ENCODE measurements around the gene PLA2G4B. TPM values are rescaled to one million over a fixed set of nuclear protein-coding genes. Genes with fewer than 3 reads are reported as not detected.

The PLA2G4B gene
- total and polyA plus RNA-seq, 2 of the 8 experiments (the other 6 are each of a cell fraction or from before 2014, with no cell fraction given): 4.2 to 9.2 TPM

DNA sequence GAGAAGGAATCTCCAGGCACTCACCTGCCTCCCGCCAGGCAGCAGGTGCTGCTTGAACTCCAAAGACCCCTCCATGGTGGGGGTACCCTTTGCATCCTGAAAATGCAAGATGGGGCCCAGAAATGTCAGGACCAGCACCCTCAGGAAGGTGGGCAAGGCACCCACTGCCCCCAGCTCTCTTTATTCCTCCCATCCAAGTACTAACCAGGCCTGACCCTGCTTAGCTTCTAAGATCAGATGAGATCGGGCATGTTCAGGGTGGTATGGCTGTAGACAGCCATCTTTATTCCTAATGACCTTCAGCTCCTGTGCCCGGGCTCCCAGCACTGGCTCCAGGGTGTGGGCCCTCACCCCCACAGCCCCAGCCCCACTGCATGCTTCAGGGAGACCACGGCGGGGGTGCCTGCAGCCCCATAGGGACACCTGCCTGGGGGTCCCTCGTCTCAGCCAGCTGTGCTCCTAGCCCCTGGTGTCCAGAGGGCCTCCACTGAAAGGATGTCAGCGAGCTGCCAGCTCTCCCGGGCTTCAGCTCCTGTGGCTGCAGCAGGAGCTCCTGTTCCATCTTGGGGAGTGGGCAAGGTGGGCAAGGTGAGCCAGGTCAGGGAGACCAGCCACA lies 13.2 kb downstream of the PLA2G4B start:
- Histone ChIP-seq H3K27ac (ENCODE audit: low read depth, low read length) (no peak overlapping the region), H3K23ac (ENCODE audit: insufficient read length) (no peak overlapping the region), H3K18ac (ENCODE audit: extremely low read depth, low read length) (no peak overlapping the region; the same call in 1 of the 2 replicates), H2BK5ac (ENCODE audit: low read depth, low read length) (no peak overlapping the region), H3K9me3 (ENCODE audit: insufficient read depth in 2 of 2, low read depth in 1 of 2, low read length in 1 of 2) (no peaks in the 10 kb centered on the region), H3K4me2 (ENCODE audit: insufficient read depth in 1 of 2, low read depth in 2 of 2, low read length in 2 of 2) (no peak overlapping the region), H3K36me3 (ENCODE audit: control insufficient read depth in 2 of 4, insufficient read depth in 4 of 4, low read length in 3 of 4) (peaks cover 0 to 4% (median 1%) of the 10 kb centered on the region in 4 experiments; a peak in 2 of 8 replicates), H3K79me2 (ENCODE audit: control insufficient read depth in 1 of 2, insufficient read depth in 2 of 2, low read length in 2 of 2) (no peaks in the 10 kb centered on the region), H3K14ac (ENCODE audit: insufficient read length) (no peak overlapping the region), H3K4ac (replicated peaks; ENCODE audit: insufficient read length, low read depth, low read length) (no peak overlapping the region), H3K56ac (replicated peaks; ENCODE audit: insufficient read length, low read depth, low read length) (no peak overlapping the region), H2BK15ac (ENCODE audit: low read length) (no peak overlapping the region), H3K4me1 (replicated peaks in 1 of 4; ENCODE audit: control insufficient read depth in 3 of 4, insufficient read depth in 4 of 4, low read length in 3 of 4) (peaks cover 0 to 11% (median 2%) of the 10 kb centered on the region in 4 experiments; a peak in 3 of 7 replicates), H2BK12ac (ENCODE audit: low read depth, low read length) (0 out of 2 replicates have a peak overlapping the region, but pooled peaks have one; percentile 3), H4K91ac (replicated peaks; ENCODE audit: insufficient read length, low read length) (no peak overlapping the region), H2AK5ac (ENCODE audit: low read depth, low read length) (no peak overlapping the region), H3K27me3 (replicated peaks in 1 of 4; ENCODE audit: control insufficient read depth in 3 of 4, extremely low read depth in 1 of 4, insufficient read depth in 3 of 4, low read length in 3 of 4) (no peaks in the 10 kb centered on the region; a peak in 1 of 7 replicates), H4K20me1 (replicated peaks in 1 of 2; ENCODE audit: control insufficient read depth in 1 of 2, insufficient read depth in 2 of 2, low read length in 2 of 2) (no peaks in the 10 kb centered on the region), H3K4me3 (ENCODE audit: extremely low read depth in 1 of 4, insufficient read depth in 2 of 4, low read depth in 3 of 4, low read length in 4 of 4) (no peak overlapping the region), H2AFZ (ENCODE audit: low read length) (no peak overlapping the region), H3K23me2 (ENCODE audit: low read depth, low read length) (0 out of 2 replicates have a peak, but pooled peaks cover 2% of the 10 kb centered on the region), H4K8ac (ENCODE audit: extremely low read depth, insufficient read depth, low read length) (no peak overlapping the region), H2BK20ac (ENCODE audit: low read length) (no peak overlapping the region), H2BK120ac (replicated peaks; ENCODE audit: low read depth, low read length) (no peak overlapping the region), H4K5ac (ENCODE audit: insufficient read length, low read depth, low read length) (no peak overlapping the region), H3K9ac (replicated peaks in 1 of 4; ENCODE audit: extremely low read depth in 1 of 4, low read depth in 3 of 4, low read length in 3 of 4) (no peak overlapping the region), H3K79me1 (ENCODE audit: low read depth, low read length) (no peaks in the 10 kb centered on the region)
- TF ChIP-seq TBP (IDR thresholded peaks at IDR 0.05; ENCODE audit: low read depth, low read length): peak; percentile 57; the same call in 1 of the 2 replicates
- TF ChIP-seq EZH2 (IDR thresholded peaks at IDR 0.05; ENCODE audit: low read depth, low read length, severe bottlenecking): no peak
- WGBS, 2 experiments (ENCODE audit: extremely low coverage in 1 of 2, insufficient coverage in 1 of 2, insufficient read length in 1 of 2, insufficient replicate concordance in 2 of 2, low coverage in 1 of 2, low lambda C conversion rate in 2 of 2, missing lambda C conversion rate in 1 of 2): 89% methylated on average over 8 of the region's 8 CpGs; no CpG with 5 or more reads in 1 of the 2 experiments
- FAIRE-seq (no peak), DNase-seq (ENCODE audit: low read depth in 1 of 2, low spot score in 2 of 2) (no peak)
- POLR2A ChIA-PET (ENCODE audit: partially characterized antibody): interaction anchor here (0.6 to 7.2 kb wide), 12 partner anchors 10 to 191 kb away, joined by 3 to 45 read pairs (median 4); partner anchors contain the start of genes MAPKBP1, MGA and PLA2G4B
- CTCF ChIA-PET (ENCODE audit: partially characterized antibody): interaction anchor here (1.0 to 3.5 kb wide), 11 partner anchors 10 to 179 kb away, joined by 3 to 17 read pairs (median 5); partner anchors contain the start of gene MAPKBP1
